PFSK-1 (cell line): ENCODE measurements around the gene PPP1R8.

Experiments used
- POLR2AphosphoS5 ChIP-seq: IDR thresholded peaks from 2 replicates; pipeline ENCODE4 v1.6.1; 2012; ENCODE audit warnings: low read depth, mild to moderate bottlenecking, control low read depth, low read length, moderate library complexity
- TAF1 ChIP-seq: IDR thresholded peaks from 2 replicates; pipeline ENCODE4 v1.6.1; 2012; ENCODE audit warnings: low read length, control low read depth, borderline replicate concordance; ENCODE audit not compliant: insufficient read depth

DNA sequence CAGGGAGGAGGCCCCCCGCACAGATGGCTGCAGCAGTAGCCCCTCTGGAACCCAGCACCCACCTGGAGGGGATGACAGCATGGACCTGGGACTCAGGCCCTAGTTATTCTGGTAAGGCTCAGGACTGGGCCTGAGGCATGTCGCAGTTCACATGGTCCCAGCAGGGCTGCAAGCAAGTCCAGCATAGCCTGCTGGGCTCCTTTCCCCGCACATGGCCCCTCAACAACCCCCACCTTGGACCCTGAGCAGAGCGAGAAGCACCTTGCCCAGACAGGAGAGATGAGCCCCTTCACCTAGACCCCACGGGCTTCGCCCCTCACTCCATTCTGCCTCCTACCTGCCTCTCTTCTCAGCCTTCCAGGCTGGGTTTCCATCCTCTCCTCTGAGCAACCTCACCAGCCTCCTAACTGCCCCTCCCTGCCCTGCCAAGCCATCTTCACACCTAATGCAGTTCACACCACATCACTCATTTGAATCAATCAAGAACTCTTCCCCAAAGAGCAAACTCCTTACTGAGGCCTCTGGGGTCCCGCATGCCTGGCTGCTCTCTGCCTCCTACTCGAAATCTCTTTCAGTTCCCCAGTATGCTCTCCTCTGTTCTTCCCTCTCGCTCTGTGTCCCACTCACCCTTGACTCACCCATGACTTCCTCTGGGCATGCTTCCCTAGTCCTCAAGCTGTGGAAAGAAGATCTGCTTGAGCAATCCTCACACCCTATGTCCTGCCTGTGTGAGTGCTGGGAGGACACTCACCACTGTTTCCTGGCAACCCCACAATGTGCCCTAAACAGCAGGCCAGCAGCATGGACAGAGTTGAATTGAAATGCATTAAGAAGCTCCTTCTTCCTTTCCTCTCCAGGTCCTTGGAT is 32.3 kb downstream of the PPP1R8 start:
- TF ChIP-seq POLR2AphosphoS5, result no peak
- no peak for TF ChIP-seq TAF1
